ENCODE results near the gene PKNOX1. TPM values are rescaled to one million over a fixed set of nuclear protein-coding genes. Genes with fewer than 3 reads are reported as not detected.
"Not testable (repeated sequence)": the region's sequence is repeated elsewhere in the genome, so short reads cannot be mapped to it uniquely, and the experiment has no call there.

Gene PKNOX1
- total and polyA plus RNA-seq, 9 of the 15 experiments (the other 6 are each of a cell fraction or from before 2014, with no cell fraction given): 8.8 to 25.9 (median 13.2) TPM

DNA sequence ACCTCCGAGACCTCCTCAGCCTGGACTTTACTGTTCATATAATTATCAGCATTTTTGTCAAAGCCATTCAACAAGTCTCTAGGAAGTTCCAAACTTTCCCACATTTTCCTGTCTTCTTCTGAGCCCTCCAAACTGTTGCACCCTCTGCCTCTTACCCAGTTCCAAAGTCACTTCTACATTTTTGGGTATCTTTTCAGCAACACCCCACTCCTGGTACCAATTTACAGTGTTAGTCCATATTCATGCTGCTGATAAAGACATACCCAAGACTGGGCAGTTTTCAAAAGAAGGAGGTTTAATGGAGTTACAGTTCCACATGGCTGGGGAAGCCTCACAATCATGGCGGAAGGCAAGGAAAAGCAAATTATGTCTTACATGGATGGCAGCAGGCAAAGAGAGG is 25.7 kb downstream of the PKNOX1 start:
- H3K9me3 ChIP-seq (replicated peaks; ENCODE audit: control insufficient read depth, insufficient read depth, low read depth, low read length): peaks cover 13% of the 10 kb centered on the region
- H3K36me3 ChIP-seq (ENCODE audit: control insufficient read depth, insufficient read depth, low read length); BruUV-seq (replicated peaks); FAIRE-seq; H3K4me3 ChIP-seq; H3K27me3 ChIP-seq (ENCODE audit: control insufficient read depth in 2 of 2, insufficient read depth in 2 of 2, low read length in 2 of 2); H2AFZ ChIP-seq (ENCODE audit: low read depth, low read length); H3K4me2 ChIP-seq (ENCODE audit: insufficient read depth, low read length); H3K79me2 ChIP-seq (ENCODE audit: control insufficient read depth, insufficient read depth, low read length); in situ Hi-C loops (cut with MboI); CTCF ChIA-PET (ENCODE audit: low intra/inter-chr PET ratio); H3K9ac ChIP-seq (ENCODE audit: insufficient read depth in 1 of 2, low read depth in 2 of 2, low read length in 2 of 2); H3K9me1 ChIP-seq (ENCODE audit: control insufficient read depth, insufficient read depth, low read length); H4K20me1 ChIP-seq (replicated peaks; ENCODE audit: control insufficient read depth, insufficient read depth, low read length); H3K27ac ChIP-seq (ENCODE audit: extremely low read depth, low read depth, low read length); ATAC-seq; intact Hi-C loops (cut with micrococcal nuclease); DNase-seq (ENCODE audit: extremely low read depth in 1 of 4, low spot score in 3 of 4); H3K4me1 ChIP-seq (replicated peaks in 1 of 2; ENCODE audit: control insufficient read depth in 2 of 2, insufficient read depth in 2 of 2, low read length in 2 of 2): not testable (repeated sequence)
- WGBS (ENCODE audit: insufficient coverage, low coverage, missing lambda C conversion rate): 90% methylated on average over 2 of the region's 2 CpGs
- POLR2A ChIA-PET: interaction anchor here (0.6 kb wide), 1 partner anchor 344 kb away, joined by 3 read pairs; no protein-coding TSS in a partner anchor
- TF ChIP-seq, protein P1, sequence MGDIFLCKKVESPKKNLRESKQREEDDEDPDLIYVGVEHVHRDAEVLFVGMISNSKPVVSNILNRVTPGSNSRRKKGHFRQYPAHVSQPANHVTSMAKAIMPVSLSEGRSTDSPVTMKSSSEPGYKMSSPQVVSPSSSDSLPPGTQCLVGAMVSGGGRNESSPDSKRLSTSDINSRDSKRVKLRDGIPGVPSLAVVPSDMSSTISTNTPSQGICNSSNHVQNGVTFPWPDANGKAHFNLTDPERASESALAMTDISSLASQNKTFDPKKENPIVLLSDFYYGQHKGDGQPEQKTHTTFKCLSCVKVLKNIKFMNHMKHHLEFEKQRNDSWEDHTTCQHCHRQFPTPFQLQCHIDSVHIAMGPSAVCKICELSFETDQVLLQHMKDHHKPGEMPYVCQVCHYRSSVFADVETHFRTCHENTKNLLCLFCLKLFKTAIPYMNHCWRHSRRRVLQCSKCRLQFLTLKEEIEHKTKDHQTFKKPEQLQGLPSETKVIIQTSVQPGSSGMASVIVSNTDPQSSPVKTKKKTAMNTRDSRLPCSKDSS (IDR thresholded peaks at IDR 0.05; ENCODE audit: low read depth, partially characterized antibody): peak; percentile 78
- peak in 1 of 2 experiments; percentile 73; a peak in 1 of 4 replicates for TF ChIP-seq TRIM24 (IDR thresholded peaks at IDR 0.05)
- TF ChIP-seq XRCC3 (IDR thresholded peaks at IDR 0.05): 0 out of 2 replicates have a peak, but pooled peaks have one; percentile 63
- peak; percentile 96 for TF ChIP-seq TRIM28 (IDR thresholded peaks at IDR 0.05)
- TF ChIP-seq CBX1 (IDR thresholded peaks at IDR 0.05; ENCODE audit: low read depth): 0 out of 2 replicates have a peak, but pooled peaks have one; percentile 52
- TF ChIP-seq ZNF707 (CRISPR knock-in tag; conservative IDR thresholded peaks at IDR 0.05): peak; percentile 100
- TF ChIP-seq CBX3 (IDR thresholded peaks at IDR 0.05; ENCODE audit: borderline replicate concordance in 1 of 2, low read length in 2 of 2): peak in 1 of 2 experiments; percentile 69; a peak in 2 of 3 replicates
- TF ChIP-seq CBX5 (IDR thresholded peaks at IDR 0.05; ENCODE audit: borderline replicate concordance, low read depth): 0 out of 2 replicates have a peak, but pooled peaks have one; percentile 53

Measured in K562 (cell line).